NCI-H510A (cell line): Measurements from ENCODE around the gene EML6.

ENCODE experiments used
- DNase-seq: peaks from one replicate; lab custom pipeline; 2025; lab: John Stamatoyannopoulos, UW

The EML6 gene

DNA sequence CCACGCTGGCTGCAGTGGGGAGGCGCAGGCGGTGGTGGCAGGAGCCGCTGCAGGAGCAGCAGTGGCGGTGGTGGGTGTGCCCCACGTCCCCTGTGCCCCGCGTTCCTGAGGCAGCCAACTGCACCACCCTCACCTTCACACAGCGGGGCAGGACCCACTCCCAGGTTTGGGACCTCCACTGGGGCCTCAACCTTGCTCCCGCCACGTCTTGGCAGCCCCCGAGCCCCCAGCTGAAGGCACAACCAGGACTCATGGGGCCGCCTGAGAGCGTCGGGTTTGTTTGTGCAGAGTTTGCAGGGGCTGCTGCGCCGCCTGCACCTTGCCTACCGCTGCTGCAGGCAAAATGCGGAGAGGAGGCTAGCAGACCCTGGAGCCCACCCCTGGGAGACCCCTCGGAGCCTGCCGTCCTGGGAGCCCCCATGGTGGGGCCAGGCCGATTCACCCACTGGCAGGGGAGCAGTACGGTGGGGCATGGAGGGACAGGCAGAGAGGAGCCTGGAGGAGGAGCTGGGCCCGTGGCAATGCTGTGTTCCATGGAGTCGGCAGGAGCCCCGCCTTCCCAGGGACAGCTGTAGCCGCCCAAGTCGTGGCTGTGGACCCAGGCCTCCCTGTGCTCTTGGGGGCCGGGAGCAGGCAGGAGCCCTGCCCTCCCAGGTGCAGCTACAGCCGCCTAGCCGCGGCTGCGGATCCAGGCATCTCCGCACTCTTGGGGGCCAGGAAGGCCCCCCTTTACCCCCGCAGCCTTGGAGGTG lies 14.7 kb upstream of the EML6 start:
- DNase-seq = peak; percentile 32

DNA sequence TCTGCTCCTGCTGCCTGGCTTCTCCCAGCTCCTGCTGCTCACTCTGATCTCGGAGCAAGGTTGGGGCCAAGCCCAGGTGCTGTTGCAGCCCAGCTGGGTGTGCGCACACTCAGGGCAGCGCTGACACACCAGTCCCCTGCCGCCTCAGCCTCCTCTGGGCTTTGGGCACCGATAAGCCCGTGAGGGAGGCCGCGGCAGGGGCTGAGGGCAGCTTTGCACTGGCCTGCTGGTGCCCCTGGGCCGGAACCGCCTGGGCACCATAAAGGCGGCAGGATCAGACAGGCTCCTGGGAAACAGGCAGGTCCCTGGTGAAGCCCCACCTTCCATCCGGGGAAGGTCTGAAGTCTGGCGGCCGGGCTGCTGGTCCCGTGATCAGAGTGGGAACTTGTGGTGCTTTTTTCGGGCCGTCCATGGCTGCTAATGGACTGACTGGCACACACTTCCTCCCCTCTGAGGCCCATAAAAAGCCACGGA lies 14.1 kb upstream of the EML6 start:
- peak; percentile 73 for DNase-seq

DNA sequence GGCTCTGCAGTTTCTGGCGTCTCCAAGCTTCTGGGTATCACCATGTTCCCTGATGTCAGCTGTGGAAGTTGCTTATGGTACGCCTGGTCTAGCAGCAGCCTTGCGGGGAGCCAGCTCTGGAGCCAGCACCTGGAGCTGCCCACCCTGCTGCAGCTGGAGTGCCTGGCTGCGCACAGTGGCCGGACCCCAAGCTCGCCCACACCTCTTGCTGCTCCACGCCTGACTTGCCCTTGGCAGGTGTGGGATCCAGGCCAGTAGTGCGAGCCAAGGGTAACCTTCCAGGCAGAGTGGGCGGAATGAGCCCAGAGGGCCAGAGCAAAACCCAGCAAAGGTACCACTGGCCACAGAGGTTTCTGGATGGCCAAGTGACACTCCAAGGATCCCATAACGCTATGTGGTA lies 13.2 kb upstream of the EML6 start:
- DNase-seq = no peak

DNA sequence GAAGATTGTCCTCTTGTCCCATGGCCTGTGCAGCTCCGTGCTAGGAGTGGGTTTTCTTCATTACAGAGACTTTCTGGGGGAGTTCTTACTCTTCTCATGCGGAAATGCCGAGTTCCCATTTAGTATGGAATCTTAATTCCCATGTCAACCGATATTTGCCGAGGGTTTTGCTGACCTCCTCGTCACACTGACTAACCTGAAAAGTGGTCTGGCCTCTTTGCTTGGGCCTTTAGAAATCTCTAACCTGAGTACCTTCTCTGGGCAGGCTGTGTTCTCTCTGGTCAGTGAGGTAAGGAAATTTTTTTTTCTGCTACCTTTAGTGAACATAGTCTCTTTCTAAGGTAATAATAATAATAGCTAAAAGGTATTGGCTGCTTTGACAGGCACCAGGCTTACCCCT lies 10.9 kb upstream of the EML6 start:
- DNase-seq = no peak

DNA sequence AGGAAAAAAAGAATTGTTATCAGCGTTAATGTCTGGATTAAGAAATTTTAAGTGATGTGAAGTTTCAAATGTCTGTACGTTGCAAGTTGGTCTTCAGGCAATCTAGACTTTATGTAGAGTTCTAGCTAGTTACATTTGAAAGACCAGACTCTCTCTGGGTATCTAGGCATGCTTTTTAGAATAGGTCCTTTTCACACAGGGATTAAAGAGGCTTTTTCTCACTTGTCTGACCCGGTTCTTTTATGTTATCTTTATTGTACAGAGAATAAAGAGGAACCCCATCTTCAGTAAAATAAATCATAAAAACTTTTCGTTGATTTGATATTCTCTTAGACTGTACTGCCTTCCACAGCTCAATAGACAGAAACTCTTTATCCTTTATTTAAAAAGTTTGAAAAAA lies 8.5 kb upstream of the EML6 start:
- no peak for DNase-seq

DNA sequence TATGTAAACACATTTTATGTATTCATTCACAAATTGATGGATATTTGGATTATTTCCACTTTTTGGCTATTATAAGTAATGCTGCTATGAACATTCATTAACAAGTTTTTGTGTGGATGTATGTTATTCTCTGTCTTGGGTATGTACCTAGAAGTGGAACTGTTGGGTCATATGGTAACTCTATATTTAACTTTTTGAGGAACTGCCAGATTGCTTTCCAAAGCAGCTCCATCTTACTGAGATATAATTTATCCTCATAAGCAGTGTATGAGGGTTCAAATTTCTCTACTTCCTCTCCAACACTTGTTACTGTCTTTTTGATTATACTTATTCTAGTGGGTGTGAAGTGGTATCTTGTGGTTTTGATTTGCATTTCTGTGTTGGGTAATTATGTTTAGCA lies 7.1 kb upstream of the EML6 start:
- DNase-seq = no peak

DNA sequence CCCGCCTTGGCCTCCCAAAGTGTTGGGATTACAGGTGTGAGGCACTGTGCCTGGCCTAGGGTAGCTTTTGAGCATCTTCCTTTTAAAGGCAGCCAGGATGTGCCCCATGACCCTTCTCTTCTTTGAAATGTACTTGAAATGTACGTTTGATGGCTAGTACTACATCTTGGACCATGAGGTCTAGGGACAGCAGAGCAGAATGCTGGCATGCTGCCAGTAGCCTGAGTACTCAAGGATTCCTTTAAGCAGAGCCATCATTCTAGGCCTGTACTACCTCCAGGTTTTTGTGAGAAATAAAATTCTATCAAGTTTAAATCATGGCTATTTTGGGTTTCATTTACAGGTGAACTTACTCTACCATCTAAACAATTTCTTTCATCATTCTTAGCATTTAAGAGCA lies 2.9 kb upstream of the EML6 start:
- DNase-seq = no peak

DNA sequence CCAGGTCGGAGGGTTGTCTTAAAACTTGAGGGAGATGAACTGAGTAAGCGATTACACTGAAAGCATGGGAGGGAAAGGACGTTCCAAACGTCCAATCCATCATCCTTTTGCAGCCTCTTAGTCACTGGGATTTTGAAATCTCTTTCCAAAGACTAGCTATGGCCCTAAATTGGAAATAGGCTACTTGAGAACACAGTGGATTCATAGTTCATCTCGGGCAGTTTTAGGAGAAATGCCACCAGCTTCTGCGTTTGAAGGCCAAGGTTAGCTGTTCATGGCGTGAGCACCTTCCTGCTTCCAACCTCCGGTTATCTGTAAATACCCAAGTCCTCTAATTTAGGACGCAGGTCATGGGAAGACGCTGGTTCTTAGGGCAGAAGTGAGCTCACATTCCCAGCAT lies 821 bp upstream of the EML6 start:
- DNase-seq = no peak

DNA sequence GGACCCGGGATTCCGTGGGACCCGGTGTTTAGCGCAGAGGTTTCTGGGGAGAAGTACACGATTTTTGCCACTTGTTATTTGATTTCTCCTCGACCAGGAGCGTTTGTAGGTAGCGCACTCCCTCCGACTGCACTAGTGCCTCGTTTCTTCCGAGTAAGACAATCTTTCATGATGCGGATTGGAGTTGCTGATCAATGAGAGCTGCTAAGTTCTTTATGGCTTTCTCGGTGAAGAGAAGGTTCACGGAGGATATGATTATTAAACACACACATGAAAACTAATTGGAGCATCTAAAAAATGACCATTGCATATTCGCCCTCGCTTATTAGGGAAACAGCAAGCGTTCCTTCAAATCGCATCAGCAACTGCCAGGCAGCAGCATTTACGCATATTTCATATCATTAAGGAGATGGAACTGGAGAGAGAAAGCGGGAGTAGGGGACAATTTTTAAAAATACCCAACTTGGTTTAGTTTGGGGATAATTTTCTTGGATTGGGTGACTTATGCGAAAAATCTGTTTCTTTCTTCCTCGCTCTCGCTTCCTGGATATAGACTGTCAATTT lies 616 bp downstream of the EML6 start:
- no peak for DNase-seq

DNA sequence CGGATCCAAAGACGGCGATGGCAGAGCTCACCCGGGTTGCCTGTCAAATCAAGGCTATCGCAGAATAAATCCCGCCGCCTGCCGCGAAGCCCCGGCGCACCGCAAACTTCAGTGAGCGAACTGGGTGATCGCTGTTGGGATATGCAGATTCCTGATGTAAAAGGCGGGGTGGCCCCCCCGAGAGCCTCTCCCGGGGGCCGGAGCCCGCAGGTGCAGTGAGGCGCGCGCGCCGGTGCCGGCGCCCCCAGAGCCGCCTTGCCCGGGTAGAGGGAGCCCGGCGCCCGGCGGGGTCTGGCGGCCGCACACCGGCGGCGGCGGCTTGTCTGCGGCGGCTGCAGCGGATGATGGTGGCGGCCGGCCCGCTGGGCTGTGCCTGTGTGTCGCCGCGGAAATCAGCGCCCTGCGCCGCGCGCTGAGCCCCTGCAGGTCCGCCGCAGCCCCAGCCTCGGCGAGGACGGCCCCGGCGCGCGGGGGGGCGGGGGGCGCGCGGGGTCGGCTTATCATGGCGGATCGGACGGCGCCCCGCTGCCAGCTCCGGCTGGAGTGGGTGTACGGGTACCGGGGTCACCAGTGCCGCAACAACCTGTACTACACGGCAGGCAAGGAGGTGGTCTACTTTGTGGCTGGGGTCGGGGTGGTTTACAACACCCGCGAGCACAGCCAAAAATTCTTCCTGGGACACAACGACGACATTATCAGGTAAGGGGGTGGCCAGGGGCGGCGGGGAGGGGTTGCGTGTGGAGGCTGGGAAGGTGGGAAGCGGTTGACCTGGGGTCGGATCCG lies 1.3 kb downstream of the EML6 start:
- peak; percentile 30 for DNase-seq

DNA sequence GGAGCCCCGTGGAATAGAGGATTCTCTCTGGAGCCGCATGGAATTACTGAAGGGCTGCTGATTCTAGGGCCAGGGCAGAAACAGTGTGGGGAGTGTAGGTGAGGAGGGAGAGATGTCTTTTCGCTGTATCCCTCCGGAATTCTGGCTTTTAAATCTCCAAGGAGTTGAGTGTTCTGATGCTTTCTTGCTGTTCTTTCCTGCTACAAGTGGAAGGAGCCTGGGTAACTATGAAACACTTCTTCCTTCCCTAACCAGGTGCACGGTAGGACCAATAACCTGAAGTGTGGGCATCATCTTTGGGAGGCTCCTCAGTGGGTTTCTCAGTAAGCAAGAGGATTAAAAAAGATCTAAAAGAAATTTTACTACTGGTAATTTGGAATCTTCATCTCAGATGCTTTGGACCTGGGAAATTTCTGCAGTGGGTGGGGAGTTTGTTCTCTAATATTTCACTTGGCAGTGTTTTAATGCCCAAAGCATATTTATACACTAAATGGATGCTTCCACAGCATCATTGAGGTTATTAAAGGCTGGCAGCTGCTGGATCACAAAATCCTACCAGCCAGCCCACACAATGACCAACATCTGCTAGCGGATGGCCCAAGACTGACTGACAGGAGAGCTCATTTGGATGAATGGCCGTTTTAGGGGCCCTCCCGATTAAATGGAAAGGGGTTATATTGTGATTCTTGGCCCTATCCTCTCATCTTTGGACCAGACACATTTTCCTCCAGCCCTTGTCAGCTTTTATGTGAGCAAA lies 2.1 kb downstream of the EML6 start:
- DNase-seq = no peak

DNA sequence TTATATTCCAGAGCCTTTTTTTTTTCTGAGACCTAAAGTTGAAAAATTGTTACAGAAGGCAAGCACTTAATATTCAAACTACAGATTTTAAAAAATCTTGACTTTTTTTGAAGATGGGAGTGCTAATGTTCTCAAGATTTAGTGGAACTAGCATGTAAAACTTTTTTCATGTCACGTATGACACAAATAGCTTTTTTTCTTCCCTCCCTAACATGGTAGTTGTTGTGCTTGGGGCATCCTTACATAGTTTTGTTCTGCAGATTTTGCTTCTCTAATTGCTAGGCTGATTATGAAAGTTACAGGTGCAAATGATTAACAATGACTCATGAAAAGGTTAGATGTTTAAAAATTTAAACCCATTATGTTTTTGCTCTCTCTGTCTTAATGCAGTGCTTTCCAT lies 3.0 kb downstream of the EML6 start:
- no peak for DNase-seq

DNA sequence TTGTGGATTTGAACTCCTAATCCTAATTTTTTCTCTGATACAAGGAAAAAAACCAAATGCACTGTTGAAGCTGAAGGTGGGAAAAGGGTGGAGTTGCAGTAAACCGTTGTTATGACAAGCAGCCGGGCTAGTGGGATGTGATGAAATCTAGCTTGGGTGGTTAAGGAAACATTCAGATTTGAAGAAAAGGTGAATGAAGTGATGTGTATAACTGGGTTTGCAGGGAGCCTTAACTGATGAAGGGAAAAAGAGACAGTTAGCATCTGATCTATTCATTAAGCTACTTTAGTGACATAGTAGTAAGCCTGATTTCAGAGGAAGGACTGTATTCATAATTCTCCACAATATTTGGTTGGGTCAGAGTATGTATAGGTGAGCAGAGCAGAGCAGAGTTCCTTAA lies 3.5 kb downstream of the EML6 start:
- DNase-seq = no peak

DNA sequence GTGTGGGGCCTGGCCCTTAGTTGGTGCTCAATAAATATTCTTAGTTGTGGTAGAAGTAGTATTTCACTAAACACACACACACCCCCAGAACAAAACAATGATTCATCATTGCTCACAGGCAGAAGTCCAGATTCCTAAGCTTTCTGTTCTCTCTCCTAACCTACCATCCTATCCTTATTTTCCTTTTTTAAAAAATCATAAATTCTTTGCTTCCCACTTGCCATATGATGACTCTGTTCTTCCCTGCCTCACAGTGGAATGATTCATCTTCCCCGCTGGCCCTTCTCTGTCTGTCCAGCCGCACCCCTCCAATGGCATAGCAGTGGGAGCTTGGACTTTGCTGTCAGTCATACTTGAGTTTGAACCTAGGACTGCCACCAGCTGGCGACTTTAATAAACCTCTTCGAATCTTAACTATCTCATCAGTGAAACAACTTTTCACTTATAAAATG lies 5.2 kb downstream of the EML6 start:
- DNase-seq = no peak

DNA sequence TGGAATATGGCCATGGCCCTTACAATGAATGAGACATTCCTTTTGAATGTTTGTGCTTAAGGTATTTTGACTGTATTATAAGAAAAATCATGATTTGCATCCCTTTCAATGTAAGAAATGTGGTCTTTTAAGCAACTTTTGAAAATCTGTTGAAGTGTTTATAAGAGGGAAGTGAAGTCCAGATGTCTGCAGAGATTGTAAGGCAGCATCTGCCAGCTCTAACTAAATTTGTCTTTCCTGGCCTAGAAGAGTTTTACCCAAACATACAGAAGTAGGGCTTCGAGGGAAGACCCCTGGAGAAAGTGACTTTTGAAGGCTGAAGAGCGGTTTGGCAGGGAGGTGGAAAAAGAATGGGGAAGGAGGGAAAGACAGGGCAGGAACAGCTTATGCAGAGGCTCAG lies 12.2 kb downstream of the EML6 start:
- no peak for DNase-seq

DNA sequence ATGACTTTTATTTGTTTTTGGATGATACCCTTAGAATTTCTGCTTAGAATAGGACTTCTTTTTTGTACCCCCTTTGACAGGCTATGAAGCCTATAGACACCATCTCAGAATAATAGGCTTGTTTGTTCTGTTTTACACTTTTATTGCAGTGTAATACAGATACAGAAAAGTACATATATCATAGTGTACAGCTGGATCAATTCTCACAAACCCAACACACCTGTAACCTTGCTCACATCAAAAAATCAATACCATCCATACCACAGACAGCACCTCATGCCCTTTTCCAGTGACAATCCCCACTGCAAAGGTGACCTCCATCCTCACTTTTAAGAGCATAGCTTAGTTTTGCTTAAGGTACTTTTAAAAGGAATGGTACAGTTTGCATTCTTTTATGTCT lies 14.8 kb downstream of the EML6 start:
- DNase-seq = no peak

DNA sequence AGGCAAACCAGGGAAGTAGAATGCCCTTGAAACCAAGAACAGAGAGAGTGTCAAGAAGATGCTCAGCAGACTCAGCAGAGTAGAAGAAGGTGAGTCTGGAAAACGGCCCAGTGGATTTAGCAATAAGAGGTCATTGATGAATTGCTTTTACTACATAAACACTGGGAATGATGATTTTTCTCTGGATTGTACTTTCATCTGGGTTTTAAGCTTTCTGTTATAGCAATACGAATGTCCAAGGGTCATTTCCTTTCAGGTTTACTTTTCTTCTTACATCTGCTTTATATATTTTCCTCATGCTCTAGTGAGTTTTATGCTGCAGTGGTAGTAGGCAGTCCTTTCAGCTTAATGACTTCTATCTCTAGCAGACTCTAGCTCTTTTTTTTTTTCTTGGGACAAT lies 16.9 kb downstream of the EML6 start:
- DNase-seq = no peak

DNA sequence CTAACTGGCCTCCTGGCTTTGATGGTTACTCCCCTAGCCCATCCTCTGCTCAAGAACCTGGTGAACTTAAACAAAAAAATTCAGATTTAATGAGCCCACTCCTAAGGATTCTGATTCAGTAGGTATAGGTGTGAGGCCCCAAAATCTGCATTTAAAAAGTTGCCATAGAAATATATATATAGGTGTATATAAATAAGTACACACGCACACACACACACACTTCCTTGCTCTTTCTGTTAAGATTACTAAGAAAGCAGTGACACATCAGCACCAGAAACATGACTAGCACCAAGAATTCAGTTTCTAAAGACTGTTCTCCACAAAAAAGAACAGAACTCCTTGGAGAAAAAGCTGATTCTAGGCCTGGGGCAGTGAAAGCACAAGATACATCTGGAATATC lies 17.8 kb downstream of the EML6 start:
- DNase-seq = no peak

DNA sequence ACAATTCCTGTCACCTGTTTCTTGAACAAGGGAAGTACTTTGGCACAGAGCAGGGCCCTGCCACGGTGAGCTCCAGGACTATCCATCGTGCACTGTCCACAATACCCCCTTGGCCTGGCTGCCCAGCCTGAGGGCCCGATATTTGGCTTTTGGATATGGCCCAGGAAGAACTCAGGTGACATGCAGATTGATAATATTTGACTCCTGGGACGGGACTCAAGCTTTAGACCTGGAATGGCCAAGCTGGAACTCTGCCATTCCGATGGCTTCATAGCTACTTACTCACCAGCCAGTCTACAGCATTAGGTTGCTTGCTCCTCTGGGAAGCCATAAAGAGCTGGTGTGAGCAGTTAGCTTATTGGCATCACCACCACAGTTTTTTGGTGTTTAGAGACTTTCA lies 26.6 kb downstream of the EML6 start:
- DNase-seq = no peak

DNA sequence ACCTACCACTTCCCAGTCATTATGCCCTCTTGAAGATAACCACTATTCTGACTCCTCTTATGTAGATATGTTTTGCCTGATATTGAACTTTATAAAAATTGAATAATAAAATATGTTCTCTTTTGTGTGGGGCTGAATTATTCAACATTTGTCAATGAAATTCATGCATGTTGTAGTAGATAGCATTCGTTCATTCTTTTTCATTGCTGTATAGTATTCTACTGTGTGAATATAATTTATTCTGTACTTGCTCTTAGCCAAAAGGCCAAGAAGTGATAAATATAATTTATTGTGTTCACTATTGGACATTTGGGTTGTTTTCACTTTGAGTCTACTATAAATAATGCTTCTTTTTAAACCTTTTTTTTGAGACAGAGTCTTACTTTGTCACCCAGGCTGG lies 29.0 kb downstream of the EML6 start:
- DNase-seq = no peak

DNA sequence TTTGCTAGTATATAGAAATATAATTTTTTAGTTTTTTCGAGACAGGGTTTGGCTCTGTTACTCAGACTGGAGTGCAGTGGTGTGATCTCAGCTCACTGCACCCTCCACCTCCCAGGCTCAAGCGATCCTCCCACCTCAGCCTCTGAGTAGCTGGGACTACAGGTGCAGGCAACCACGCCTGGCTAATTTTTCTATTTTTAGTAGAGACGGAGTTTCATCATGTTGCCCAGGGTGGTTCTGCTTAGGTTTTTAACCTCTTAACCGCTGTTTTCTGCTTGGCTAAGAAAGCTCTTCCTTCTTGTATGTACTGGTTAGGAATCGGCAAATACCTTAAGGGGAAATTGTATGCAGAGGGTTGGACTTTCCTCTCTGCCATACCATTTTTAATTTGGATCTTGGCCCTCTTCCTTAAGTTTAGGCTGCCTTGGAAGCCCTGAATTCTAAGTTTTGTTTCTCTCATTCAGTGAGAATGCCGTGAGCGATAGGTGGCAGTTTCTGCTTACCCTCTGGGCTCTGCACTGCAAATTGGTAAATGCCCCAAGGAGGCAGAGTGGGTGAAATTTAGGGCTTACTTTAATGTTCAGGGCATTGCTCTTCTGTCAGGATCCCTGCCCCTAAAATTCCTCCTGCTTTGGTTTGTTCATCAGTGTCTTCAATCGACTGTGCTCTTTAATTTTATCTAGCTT lies 32.3 kb downstream of the EML6 start:
- no peak for DNase-seq

DNA sequence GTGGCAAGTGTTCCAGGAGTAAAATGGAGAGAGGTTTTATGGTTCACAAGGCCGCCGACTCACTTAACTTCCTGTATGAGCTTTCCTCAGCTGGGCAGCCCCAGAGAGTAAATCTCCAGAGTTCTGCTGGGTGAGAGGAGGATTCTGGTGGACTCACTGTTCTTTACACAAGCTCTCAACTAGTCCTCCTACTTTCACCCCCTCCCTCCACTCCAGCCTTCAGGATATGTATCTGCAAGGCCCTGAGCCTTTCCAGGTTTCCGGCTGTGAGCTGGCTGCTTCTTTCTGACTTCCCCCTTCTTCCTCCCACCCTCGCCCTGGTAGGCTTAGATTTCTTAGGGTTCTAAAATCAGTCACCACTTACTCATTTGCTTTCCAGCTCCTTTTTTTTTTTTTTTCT lies 34.0 kb downstream of the EML6 start:
- peak; percentile 24 for DNase-seq
